Epithelial cell of umbilical artery (primary cell): Measurements from ENCODE around the gene SF3B2. TPM values are rescaled to one million over a fixed set of nuclear protein-coding genes. Genes with fewer than 3 reads are reported as not detected.

Experiments used
- total RNA-seq: library from RNA; depleted of rRNA; stranded (reverse); fragments of >200 nt; gene quantifications from 2 replicates; pipeline ENCODE4 v1.2.3, GENCODE V29; 2014

SF3B2 gene, protein sequence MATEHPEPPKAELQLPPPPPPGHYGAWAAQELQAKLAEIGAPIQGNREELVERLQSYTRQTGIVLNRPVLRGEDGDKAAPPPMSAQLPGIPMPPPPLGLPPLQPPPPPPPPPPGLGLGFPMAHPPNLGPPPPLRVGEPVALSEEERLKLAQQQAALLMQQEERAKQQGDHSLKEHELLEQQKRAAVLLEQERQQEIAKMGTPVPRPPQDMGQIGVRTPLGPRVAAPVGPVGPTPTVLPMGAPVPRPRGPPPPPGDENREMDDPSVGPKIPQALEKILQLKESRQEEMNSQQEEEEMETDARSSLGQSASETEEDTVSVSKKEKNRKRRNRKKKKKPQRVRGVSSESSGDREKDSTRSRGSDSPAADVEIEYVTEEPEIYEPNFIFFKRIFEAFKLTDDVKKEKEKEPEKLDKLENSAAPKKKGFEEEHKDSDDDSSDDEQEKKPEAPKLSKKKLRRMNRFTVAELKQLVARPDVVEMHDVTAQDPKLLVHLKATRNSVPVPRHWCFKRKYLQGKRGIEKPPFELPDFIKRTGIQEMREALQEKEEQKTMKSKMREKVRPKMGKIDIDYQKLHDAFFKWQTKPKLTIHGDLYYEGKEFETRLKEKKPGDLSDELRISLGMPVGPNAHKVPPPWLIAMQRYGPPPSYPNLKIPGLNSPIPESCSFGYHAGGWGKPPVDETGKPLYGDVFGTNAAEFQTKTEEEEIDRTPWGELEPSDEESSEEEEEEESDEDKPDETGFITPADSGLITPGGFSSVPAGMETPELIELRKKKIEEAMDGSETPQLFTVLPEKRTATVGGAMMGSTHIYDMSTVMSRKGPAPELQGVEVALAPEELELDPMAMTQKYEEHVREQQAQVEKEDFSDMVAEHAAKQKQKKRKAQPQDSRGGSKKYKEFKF
- 99.4 and 114 TPM in 2 replicates for total RNA-seq

GRCh38 chr11:66051766-66052663, at the start of gene SF3B2:
Gene SF3B2 (plus strand): TSS chr11:66052364. CDS start chr11:66052385, 21 bp downstream.

GRCh38 chr11:66011785-66012303, 40.3 kb upstream of the SF3B2 start, which contains the start of gene CST6:
Gene CST6 (plus strand): TSS chr11:66012008. CDS start chr11:66012045, 37 bp downstream.

GRCh38 chr11:66026017-66026529, 26.1 kb upstream of the SF3B2 start, which contains the start of gene CATSPER1:
Gene CATSPER1 (minus strand): TSS chr11:66026479. CDS start chr11:66026379, 100 bp downstream.

GRCh38 chr11:66048547-66049323, 3.4 kb upstream of the SF3B2 start, which contains the start of gene GAL3ST3:
Gene GAL3ST3 (minus strand): TSS chr11:66049161. CDS start chr11:66045415, 3,746 bp downstream.

GRCh38 chr11:66069715-66070603, 17.8 kb downstream of the SF3B2 start, which contains the start of gene PACS1:
Gene PACS1 (plus strand): TSS chr11:66070272. CDS start chr11:66070487, 215 bp downstream.

Other genes starting within 250 kb of the SF3B2 start
- 1.9 TPM in 1 of 2 replicates, not detected in the other for gene SNX32, start 218.4 kb upstream of the SF3B2 start, total RNA-seq
- 1,095 and 1,455 TPM in 2 replicates for gene CFL1, start 194.2 kb upstream of the SF3B2 start, total RNA-seq
- 47.4 and 53.3 TPM in 2 replicates for gene MUS81, start 191.9 kb upstream of the SF3B2 start, total RNA-seq
- 15.3 and 20.5 TPM in 2 replicates for gene EFEMP2, start 179.6 kb upstream of the SF3B2 start, total RNA-seq
- not detected in 2 replicates for gene CTSW, start 172.5 kb upstream of the SF3B2 start, total RNA-seq
- gene FIBP, start 163.9 kb upstream of the SF3B2 start, total RNA-seq: 133 and 257 TPM in 2 replicates
- gene CCDC85B, start 161.7 kb upstream of the SF3B2 start, total RNA-seq: 195 and 218 TPM in 2 replicates
- gene FOSL1, start 152.0 kb upstream of the SF3B2 start, total RNA-seq: 12.7 and 20.2 TPM in 2 replicates
- gene C11orf68, start 133.3 kb upstream of the SF3B2 start, total RNA-seq: 13.3 and 15.7 TPM in 2 replicates
- 114 and 131 TPM in 2 replicates for gene DRAP1, start 132.9 kb upstream of the SF3B2 start, total RNA-seq
- not detected in 2 replicates for gene TSGA10IP, start 106.9 kb upstream of the SF3B2 start, total RNA-seq
- 33.5 and 74.5 TPM in 2 replicates for gene SART1, start 90.6 kb upstream of the SF3B2 start, total RNA-seq
- gene EIF1AD, start 50.2 kb upstream of the SF3B2 start, total RNA-seq: 30.2 and 45.1 TPM in 2 replicates
- gene BANF1, start 49.9 kb upstream of the SF3B2 start, total RNA-seq: 28.6 and 41.9 TPM in 2 replicates
- not detected in 2 replicates for gene CST6, start 40.4 kb upstream of the SF3B2 start, total RNA-seq
- under 0.01 and 0.61 TPM in 2 replicates for gene CATSPER1, start 25.9 kb upstream of the SF3B2 start, total RNA-seq
- gene GAL3ST3, start 3.2 kb upstream of the SF3B2 start, total RNA-seq: not detected in 2 replicates
- 12.7 and 17.8 TPM in 2 replicates for gene PACS1, start 17.9 kb downstream of the SF3B2 start, total RNA-seq
- gene KLC2, start 205.3 kb downstream of the SF3B2 start, total RNA-seq: 15.2 and 19.5 TPM in 2 replicates
- 65.0 and 70.5 TPM in 2 replicates for gene RAB1B, start 216.3 kb downstream of the SF3B2 start, total RNA-seq
- gene CNIH2, start 225.8 kb downstream of the SF3B2 start, total RNA-seq: not detected in 2 replicates
- 193 and 255 TPM in 2 replicates for gene YIF1A, start 236.8 kb downstream of the SF3B2 start, total RNA-seq
- gene TMEM151A, start 239.5 kb downstream of the SF3B2 start, total RNA-seq: not detected in 2 replicates